ENCODE data around the gene ZNF185.

ZNF185 gene

DNA sequence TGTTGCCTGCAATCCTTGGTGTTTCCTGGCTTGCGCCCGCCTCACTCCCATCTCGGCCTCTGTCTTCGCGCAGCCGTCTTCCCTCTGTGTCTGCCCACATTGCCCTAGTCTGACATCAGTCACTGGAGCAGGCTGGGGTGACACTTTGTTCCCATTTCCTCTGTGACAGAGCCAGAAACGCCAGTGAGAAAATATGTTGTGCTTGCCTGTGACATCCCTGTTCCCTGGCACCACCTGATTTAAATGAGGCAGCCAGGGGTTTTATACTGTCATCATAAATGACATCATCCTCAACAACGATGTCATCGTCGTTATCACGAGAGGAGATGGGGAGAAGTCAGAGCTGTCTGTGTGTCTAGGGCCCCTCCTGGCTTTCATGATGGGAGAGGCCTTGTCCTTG, 29.1 kb downstream of the ZNF185 start (continued):
- TF ChIP-seq YY1 (tag by site-specific recombination; IDR thresholded peaks at IDR 0.05) (no peak), ZNF548 (tag by site-specific recombination; IDR thresholded peaks at IDR 0.05) (no peak), ZNF701 (tag by site-specific recombination; IDR thresholded peaks at IDR 0.05) (no peak), ZEB2 (tag by site-specific recombination; IDR thresholded peaks at IDR 0.05) (0 out of 2 replicates have a peak, but pooled peaks have one; percentile 19), ZNF501 (tag by site-specific recombination; IDR thresholded peaks at IDR 0.05) (no peak), ZFHX2 (tag by site-specific recombination; conservative IDR thresholded peaks at IDR 0.05) (no peak), ZNF629 (tag by site-specific recombination; IDR thresholded peaks at IDR 0.05) (peak; percentile 94), SCRT2 (tag by site-specific recombination; IDR thresholded peaks at IDR 0.05) (no peak), ZBTB21 (tag by site-specific recombination; IDR thresholded peaks at IDR 0.05) (peak; percentile 96), PRDM1 (tag by site-specific recombination; IDR thresholded peaks at IDR 0.05) (no peak)
- TF ChIP-seq, protein P1, sequence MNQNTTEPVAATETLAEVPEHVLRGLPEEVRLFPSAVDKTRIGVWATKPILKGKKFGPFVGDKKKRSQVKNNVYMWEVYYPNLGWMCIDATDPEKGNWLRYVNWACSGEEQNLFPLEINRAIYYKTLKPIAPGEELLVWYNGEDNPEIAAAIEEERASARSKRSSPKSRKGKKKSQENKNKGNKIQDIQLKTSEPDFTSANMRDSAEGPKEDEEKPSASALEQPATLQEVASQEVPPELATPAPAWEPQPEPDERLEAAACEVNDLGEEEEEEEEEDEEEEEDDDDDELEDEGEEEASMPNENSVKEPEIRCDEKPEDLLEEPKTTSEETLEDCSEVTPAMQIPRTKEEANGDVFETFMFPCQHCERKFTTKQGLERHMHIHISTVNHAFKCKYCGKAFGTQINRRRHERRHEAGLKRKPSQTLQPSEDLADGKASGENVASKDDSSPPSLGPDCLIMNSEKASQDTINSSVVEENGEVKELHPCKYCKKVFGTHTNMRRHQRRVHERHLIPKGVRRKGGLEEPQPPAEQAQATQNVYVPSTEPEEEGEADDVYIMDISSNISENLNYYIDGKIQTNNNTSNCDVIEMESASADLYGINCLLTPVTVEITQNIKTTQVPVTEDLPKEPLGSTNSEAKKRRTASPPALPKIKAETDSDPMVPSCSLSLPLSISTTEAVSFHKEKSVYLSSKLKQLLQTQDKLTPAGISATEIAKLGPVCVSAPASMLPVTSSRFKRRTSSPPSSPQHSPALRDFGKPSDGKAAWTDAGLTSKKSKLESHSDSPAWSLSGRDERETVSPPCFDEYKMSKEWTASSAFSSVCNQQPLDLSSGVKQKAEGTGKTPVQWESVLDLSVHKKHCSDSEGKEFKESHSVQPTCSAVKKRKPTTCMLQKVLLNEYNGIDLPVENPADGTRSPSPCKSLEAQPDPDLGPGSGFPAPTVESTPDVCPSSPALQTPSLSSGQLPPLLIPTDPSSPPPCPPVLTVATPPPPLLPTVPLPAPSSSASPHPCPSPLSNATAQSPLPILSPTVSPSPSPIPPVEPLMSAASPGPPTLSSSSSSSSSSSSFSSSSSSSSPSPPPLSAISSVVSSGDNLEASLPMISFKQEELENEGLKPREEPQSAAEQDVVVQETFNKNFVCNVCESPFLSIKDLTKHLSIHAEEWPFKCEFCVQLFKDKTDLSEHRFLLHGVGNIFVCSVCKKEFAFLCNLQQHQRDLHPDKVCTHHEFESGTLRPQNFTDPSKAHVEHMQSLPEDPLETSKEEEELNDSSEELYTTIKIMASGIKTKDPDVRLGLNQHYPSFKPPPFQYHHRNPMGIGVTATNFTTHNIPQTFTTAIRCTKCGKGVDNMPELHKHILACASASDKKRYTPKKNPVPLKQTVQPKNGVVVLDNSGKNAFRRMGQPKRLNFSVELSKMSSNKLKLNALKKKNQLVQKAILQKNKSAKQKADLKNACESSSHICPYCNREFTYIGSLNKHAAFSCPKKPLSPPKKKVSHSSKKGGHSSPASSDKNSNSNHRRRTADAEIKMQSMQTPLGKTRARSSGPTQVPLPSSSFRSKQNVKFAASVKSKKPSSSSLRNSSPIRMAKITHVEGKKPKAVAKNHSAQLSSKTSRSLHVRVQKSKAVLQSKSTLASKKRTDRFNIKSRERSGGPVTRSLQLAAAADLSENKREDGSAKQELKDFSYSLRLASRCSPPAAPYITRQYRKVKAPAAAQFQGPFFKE (tag by site-specific recombination; IDR thresholded peaks at IDR 0.05; ENCODE audit: borderline replicate concordance) = 0 out of 2 replicates have a peak, but pooled peaks have one; percentile 53
- TF ChIP-seq, protein P2, sequence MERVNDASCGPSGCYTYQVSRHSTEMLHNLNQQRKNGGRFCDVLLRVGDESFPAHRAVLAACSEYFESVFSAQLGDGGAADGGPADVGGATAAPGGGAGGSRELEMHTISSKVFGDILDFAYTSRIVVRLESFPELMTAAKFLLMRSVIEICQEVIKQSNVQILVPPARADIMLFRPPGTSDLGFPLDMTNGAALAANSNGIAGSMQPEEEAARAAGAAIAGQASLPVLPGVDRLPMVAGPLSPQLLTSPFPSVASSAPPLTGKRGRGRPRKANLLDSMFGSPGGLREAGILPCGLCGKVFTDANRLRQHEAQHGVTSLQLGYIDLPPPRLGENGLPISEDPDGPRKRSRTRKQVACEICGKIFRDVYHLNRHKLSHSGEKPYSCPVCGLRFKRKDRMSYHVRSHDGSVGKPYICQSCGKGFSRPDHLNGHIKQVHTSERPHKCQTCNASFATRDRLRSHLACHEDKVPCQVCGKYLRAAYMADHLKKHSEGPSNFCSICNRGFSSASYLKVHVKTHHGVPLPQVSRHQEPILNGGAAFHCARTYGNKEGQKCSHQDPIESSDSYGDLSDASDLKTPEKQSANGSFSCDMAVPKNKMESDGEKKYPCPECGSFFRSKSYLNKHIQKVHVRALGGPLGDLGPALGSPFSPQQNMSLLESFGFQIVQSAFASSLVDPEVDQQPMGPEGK (tag by site-specific recombination; IDR thresholded peaks at IDR 0.05) = peak; percentile 25; the same call in 1 of the 2 replicates
- TF ChIP-seq, protein P3, sequence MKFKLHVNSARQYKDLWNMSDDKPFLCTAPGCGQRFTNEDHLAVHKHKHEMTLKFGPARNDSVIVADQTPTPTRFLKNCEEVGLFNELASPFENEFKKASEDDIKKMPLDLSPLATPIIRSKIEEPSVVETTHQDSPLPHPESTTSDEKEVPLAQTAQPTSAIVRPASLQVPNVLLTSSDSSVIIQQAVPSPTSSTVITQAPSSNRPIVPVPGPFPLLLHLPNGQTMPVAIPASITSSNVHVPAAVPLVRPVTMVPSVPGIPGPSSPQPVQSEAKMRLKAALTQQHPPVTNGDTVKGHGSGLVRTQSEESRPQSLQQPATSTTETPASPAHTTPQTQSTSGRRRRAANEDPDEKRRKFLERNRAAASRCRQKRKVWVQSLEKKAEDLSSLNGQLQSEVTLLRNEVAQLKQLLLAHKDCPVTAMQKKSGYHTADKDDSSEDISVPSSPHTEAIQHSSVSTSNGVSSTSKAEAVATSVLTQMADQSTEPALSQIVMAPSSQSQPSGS (tag by site-specific recombination; IDR thresholded peaks at IDR 0.05; ENCODE audit: low read depth) = peak; percentile 97
- TF ChIP-seq, protein P4, sequence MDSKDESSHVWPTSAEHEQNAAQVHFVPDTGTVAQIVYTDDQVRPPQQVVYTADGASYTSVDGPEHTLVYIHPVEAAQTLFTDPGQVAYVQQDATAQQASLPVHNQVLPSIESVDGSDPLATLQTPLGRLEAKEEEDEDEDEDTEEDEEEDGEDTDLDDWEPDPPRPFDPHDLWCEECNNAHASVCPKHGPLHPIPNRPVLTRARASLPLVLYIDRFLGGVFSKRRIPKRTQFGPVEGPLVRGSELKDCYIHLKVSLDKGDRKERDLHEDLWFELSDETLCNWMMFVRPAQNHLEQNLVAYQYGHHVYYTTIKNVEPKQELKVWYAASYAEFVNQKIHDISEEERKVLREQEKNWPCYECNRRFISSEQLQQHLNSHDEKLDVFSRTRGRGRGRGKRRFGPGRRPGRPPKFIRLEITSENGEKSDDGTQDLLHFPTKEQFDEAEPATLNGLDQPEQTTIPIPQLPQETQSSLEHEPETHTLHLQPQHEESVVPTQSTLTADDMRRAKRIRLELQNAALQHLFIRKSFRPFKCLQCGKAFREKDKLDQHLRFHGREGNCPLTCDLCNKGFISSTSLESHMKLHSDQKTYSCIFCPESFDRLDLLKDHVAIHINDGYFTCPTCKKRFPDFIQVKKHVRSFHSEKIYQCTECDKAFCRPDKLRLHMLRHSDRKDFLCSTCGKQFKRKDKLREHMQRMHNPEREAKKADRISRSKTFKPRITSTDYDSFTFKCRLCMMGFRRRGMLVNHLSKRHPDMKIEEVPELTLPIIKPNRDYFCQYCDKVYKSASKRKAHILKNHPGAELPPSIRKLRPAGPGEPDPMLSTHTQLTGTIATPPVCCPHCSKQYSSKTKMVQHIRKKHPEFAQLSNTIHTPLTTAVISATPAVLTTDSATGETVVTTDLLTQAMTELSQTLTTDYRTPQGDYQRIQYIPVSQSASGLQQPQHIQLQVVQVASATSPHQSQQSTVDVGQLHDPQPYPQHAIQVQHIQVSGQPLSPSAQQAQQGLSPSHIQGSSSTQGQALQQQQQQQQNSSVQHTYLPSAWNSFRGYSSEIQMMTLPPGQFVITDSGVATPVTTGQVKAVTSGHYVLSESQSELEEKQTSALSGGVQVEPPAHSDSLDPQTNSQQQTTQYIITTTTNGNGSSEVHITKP (tag by site-specific recombination; IDR thresholded peaks at IDR 0.05) = peak; percentile 76
